ENCODE data around the gene NFIX. TPM values are rescaled to one million over a fixed set of nuclear protein-coding genes. Genes with fewer than 3 reads are reported as not detected.
A peak's percentile ranks its signal among the peaks of the same experiment; 100 is the strongest.

NFIX gene
- total RNA-seq, 2 experiments from 2014 or later = 1.2 to 1.5 TPM

DNA sequence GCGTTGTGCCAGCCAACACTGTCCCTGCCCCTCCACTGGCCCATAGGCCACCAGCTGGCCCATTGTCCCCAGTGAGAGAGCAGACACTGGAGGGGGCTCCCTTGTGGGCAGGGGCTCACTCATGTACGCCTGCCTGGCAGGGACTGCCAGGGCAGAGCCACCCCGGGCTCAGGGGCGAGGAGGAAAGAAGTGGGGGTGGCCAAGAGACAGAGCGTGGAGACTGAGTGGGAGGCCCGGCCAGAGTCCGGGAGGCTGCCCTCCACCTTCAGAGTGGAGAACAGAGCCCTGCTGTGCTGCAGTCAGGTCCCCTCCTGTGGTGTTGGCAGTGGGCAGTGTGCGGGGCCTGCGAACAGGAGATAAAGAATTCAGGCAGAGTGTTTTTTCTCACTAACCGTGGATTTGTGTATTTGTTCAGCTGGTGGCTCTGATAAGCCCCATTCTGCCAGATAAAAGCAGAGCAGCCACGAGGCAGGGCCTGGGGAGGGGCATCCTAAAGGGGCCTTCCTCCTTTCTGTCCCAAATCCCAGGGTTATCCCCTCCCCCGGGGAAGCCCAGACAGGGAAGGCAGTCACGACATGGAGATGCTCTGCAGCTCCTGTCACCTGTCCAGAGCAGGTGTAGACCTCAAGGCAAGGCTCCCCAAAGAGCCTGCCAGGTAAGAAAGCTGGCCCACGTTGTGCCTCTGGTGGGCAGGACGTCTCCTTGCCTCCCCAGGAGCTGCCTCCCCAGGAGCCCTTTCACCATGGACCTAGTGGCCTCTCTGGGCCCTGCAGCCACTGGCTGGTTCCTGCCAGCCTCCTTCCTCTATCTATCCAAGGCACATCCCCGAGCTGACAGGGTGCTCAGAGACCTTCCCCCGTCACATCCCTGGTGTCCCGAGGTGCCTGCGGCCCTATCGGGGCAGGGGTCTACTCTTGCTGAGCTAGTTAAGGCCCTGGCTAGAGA is 74.4 kb downstream of the NFIX start:
- Mint-ChIP-seq H3K27me3 (no peaks in the 10 kb centered on the region), H3K27ac (peak overlapping the region; percentile 38), H3K9me3 (no peaks in the 10 kb centered on the region), H3K36me3 (ENCODE audit: low read depth) (no peaks in the 10 kb centered on the region), H3K4me1 (no peaks in the 10 kb centered on the region), H3K4me3 (no peak overlapping the region)
- CTCF ChIA-PET = interaction anchor here (0.8 to 2.1 kb wide), 7 partner anchors 8 to 104 kb away, joined by 3 to 11 read pairs (median 6); no protein-coding TSS in a partner anchor
- no peak for DNase-seq
- POLR2A ChIA-PET = no interaction called here

- Mint-ChIP-seq H3K9me3 (no peaks in the 10 kb centered on the region), H3K4me3 (no peak overlapping the region), H3K27me3 (no peaks in the 10 kb centered on the region), H3K27ac (no peak overlapping the region), H3K36me3 (ENCODE audit: low read depth) (no peaks in the 10 kb centered on the region), H3K4me1 (no peaks in the 10 kb centered on the region)
- ChIA-PET POLR2A (no interaction called here), CTCF (interaction anchor here (0.8 to 2.1 kb wide), 6 partner anchors 9 to 105 kb away, joined by 3 to 11 read pairs (median 6); no protein-coding TSS in a partner anchor)
- DNase-seq = no peak
These were observed 75.3 kb downstream of the NFIX start for GRCh38 chr19:13070425-13071140.

- POLR2A ChIA-PET = no interaction called here
- CTCF ChIA-PET = interaction anchor here (0.6 to 2.7 kb wide), 4 partner anchors 10 to 247 kb away, joined by 3 to 10 read pairs (median 6); no protein-coding TSS in a partner anchor
- Mint-ChIP-seq H3K36me3 (ENCODE audit: low read depth) (no peaks in the 10 kb centered on the region), H3K4me3 (no peak overlapping the region), H3K27ac (no peak overlapping the region), H3K9me3 (no peaks in the 10 kb centered on the region), H3K4me1 (no peaks in the 10 kb centered on the region), H3K27me3 (no peaks in the 10 kb centered on the region)
- no peak for DNase-seq
These were observed 76.3 kb downstream of the NFIX start for GRCh38 chr19:13071444-13072187.

- no peaks in the 10 kb centered on the region for H3K36me3 Mint-ChIP-seq (ENCODE audit: low read depth)
- no peaks in the 10 kb centered on the region for H3K27me3 Mint-ChIP-seq
- POLR2A ChIA-PET = no interaction called here
- DNase-seq = no peak
- CTCF ChIA-PET = interaction anchor here (0.6 to 2.7 kb wide), 4 partner anchors 11 to 248 kb away, joined by 3 to 10 read pairs (median 6); no protein-coding TSS in a partner anchor
- H3K27ac Mint-ChIP-seq = no peak overlapping the region
- H3K4me1 Mint-ChIP-seq = no peaks in the 10 kb centered on the region
- no peak overlapping the region for H3K4me3 Mint-ChIP-seq
- no peaks in the 10 kb centered on the region for H3K9me3 Mint-ChIP-seq
These were observed 77.1 kb downstream of the NFIX start for GRCh38 chr19:13072188-13072908.

GRCh38 chr19:13073263-13073662 is 78.0 kb downstream of the NFIX start:
- POLR2A ChIA-PET = no interaction called here

DNA sequence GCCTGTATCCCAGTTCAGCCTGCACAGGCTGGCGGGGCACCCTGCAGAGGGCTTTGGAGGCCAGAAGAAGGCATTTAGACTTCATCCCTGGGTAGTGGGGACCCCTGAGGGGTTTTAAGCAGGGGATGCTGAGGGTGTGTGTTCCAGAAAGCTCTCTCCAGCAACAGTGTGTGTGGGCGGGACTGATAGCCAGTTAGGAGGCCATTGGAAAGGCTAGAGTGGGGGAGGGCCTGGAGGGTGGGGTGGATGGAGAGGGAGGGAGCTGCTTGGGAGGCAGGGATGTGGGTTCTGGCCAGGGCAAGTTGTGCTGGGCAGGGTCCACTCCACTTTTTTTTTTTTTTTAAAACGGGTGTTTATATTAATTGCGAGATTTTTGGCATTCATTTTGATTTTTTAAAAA is 79.1 kb downstream of the NFIX start:
- no peak overlapping the region for H3K4me3 Mint-ChIP-seq
- ChIA-PET POLR2A (no interaction called here), CTCF (no interaction called here)
- H3K27me3 Mint-ChIP-seq = no peaks in the 10 kb centered on the region
- no peaks in the 10 kb centered on the region for H3K36me3 Mint-ChIP-seq (ENCODE audit: low read depth)
- H3K9me3 Mint-ChIP-seq = no peaks in the 10 kb centered on the region
- no peak overlapping the region for H3K27ac Mint-ChIP-seq
- no peak for DNase-seq
- no peaks in the 10 kb centered on the region for H3K4me1 Mint-ChIP-seq

More at GRCh38 chr19:13073263-13073662, 78.0 kb downstream of the NFIX start:
- Mint-ChIP-seq H3K9me3 (no peaks in the 10 kb centered on the region), H3K27ac (no peak overlapping the region), H3K27me3 (no peaks in the 10 kb centered on the region), H3K36me3 (ENCODE audit: low read depth) (no peaks in the 10 kb centered on the region), H3K4me1 (no peaks in the 10 kb centered on the region), H3K4me3 (no peak overlapping the region)
- DNase-seq = no peak
- CTCF ChIA-PET = interaction anchor here (1.2 to 2.7 kb wide), 2 partner anchors 11 to 12 kb away, joined by 3 to 10 read pairs; no protein-coding TSS in a partner anchor

DNA sequence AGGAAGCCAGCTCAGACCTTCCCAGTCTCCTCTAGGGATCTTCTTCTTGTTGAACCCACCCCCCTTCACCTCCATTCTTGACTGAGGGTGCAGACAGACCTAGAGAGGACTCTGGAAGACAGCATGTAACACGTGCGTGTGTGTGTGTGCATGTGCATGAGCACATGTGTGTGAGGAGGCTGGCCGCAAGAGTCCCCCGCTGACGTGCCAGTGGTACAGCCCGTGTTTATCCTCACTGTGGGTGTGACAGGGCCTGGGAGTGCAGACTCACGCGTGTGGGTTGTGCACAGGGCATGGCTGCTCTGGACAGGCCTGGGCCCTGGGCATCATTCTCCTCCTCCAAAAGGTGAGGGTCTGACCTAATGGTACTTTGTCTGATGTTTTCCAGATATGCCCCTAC is 81.0 kb downstream of the NFIX start:
- CTCF ChIA-PET = interaction anchor here (1.0 kb wide), 1 partner anchor 15 kb away, joined by 3 read pairs; no protein-coding TSS in a partner anchor
- no peaks in the 10 kb centered on the region for H3K36me3 Mint-ChIP-seq (ENCODE audit: low read depth)
- no peak overlapping the region for H3K4me3 Mint-ChIP-seq
- H3K27me3 Mint-ChIP-seq = no peaks in the 10 kb centered on the region
- H3K9me3 Mint-ChIP-seq = no peaks in the 10 kb centered on the region
- no peak overlapping the region for H3K27ac Mint-ChIP-seq
- POLR2A ChIA-PET = no interaction called here
- DNase-seq = no peak
- no peaks in the 10 kb centered on the region for H3K4me1 Mint-ChIP-seq

- POLR2A ChIA-PET = interaction anchor here (0.7 kb wide), 1 partner anchor 121 kb away, joined by 3 read pairs; no protein-coding TSS in a partner anchor
- Mint-ChIP-seq H3K27me3 (no peaks in the 10 kb centered on the region), H3K9me3 (no peaks in the 10 kb centered on the region)
These were observed 81.5 kb downstream of the NFIX start for GRCh38 chr19:13076787-13077186.

GRCh38 chr19:13077240-13077639 is 82.0 kb downstream of the NFIX start:
- POLR2A ChIA-PET = interaction anchor here (0.7 kb wide), 1 partner anchor 121 kb away, joined by 3 read pairs; no protein-coding TSS in a partner anchor
- H3K4me1 Mint-ChIP-seq = no peaks in the 10 kb centered on the region
- no peak overlapping the region for H3K27ac Mint-ChIP-seq
- no peaks in the 10 kb centered on the region for H3K36me3 Mint-ChIP-seq (ENCODE audit: low read depth)
- CTCF ChIA-PET = interaction anchor here (2.1 to 4.1 kb wide), 2 partner anchors 16 to 112 kb away, joined by 7 to 17 read pairs; no protein-coding TSS in a partner anchor
- H3K9me3 Mint-ChIP-seq = no peaks in the 10 kb centered on the region
- H3K27me3 Mint-ChIP-seq = no peaks in the 10 kb centered on the region
- DNase-seq = no peak
- no peak overlapping the region for H3K4me3 Mint-ChIP-seq

More at GRCh38 chr19:13076787-13077186, 81.5 kb downstream of the NFIX start:
- no peaks in the 10 kb centered on the region for H3K36me3 Mint-ChIP-seq (ENCODE audit: low read depth)
- H3K4me1 Mint-ChIP-seq = no peaks in the 10 kb centered on the region
- H3K4me3 Mint-ChIP-seq = no peak overlapping the region
- CTCF ChIA-PET = interaction anchor here (1.0 to 4.1 kb wide), 2 partner anchors 15 to 16 kb away, joined by 3 to 17 read pairs; no protein-coding TSS in a partner anchor
- no peak overlapping the region for H3K27ac Mint-ChIP-seq
- no peak for DNase-seq

DNA sequence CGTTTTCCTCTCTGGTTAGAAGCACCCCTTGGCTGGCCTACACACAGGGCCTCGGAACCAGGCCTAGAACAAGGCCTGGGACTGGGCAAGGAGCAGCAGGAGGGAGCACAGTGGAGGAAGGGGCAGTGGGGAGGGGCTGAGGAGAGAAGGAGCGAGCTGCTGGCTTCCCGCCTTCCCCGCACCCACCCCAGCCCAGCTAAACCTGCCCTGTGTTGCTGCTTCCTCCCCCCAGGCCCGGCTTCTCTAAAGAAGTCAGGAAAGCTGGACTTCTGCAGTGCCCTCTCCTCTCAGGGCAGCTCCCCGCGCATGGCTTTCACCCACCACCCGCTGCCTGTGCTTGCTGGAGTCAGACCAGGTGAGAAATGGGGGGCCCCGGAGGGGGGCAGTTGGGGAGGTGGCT is 83.1 kb downstream of the NFIX start:
- ChIA-PET CTCF (interaction anchor here (0.6 to 4.1 kb wide), 5 partner anchors 17 to 622 kb away, joined by 3 to 17 read pairs (median 4); no protein-coding TSS in a partner anchor), POLR2A (no interaction called here)
- Mint-ChIP-seq H3K27ac (no peak overlapping the region), H3K36me3 (ENCODE audit: low read depth) (no peaks in the 10 kb centered on the region), H3K9me3 (no peaks in the 10 kb centered on the region), H3K27me3 (no peaks in the 10 kb centered on the region), H3K4me1 (no peaks in the 10 kb centered on the region), H3K4me3 (no peak overlapping the region)
- no peak for DNase-seq

DNA sequence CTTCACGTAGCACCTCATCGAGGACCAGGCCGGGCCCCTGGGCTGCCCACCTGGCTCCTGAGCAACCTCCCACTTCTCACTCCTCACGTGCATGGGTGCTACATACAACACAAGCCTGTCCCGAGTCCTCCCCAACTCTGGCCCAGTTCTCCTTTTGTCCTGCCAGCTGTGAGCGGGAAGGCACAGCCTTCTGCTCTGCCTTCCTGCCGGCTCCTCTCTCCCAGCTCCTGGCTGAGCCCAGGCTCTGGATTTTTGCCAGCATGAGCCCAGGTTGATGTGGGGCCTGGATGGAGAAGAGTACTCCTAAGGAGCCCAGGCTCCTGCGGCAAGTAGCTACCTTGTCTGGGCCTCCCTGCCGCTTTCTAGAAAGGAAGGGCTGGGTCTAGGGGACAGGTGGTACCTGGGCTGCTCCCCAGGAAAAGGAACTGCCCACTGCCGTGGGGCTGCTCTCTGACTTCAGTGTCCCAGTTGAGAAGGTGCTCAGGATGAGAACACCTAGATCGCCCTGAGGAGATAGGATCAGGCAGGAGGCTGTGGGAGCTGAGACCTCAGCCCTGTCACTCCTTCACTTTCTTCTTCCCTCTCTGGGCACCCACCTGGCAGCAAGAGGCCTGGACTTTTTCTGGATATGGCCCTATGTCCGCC is 83.7 kb downstream of the NFIX start:
- no peak for DNase-seq
- H3K27ac Mint-ChIP-seq = no peak overlapping the region
- no peaks in the 10 kb centered on the region for H3K9me3 Mint-ChIP-seq
- no peaks in the 10 kb centered on the region for H3K4me1 Mint-ChIP-seq
- H3K4me3 Mint-ChIP-seq = no peak overlapping the region
- H3K27me3 Mint-ChIP-seq = no peaks in the 10 kb centered on the region
- ChIA-PET CTCF (interaction anchor here (1.4 to 4.1 kb wide), 3 partner anchors 18 to 114 kb away, joined by 3 to 17 read pairs (median 7); no protein-coding TSS in a partner anchor), POLR2A (no interaction called here)
- H3K36me3 Mint-ChIP-seq (ENCODE audit: low read depth) = no peaks in the 10 kb centered on the region

Measured in activated CD4-positive, alpha-beta T cell treated with anti-CD3 and anti-CD28 coated beads, Interleukin-2, amount 10 ng/mL, durations not matched to agents 7 days and 5 days (primary cell).